ENCODE data around the gene CHST12.

DNA sequence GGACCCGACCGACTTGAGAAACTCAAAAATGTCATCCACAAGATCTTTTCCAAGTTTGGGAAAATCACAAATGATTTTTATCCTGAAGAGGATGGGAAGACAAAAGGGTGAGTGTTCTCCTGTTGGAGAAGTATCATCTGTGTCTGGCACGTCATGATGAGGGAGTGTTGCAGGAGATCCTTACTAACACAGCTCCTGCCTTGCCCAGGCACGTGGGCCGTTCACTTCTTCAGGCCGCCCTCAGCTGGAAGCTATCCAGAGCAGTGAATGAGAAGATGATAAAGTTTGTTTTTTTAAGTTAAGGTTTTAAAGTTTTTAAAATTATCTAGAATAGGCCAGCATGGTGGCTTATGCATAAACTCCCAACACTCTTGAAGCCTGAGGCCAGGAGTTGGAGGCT lies 42.6 kb upstream of the CHST12 start:
- no peak for TF ChIP-seq EZH2 (IDR thresholded peaks at IDR 0.05; ENCODE audit: borderline replicate concordance, control insufficient read depth, low read depth, low read length)
- no peak for TF ChIP-seq POLR2AphosphoS5 (IDR thresholded peaks at IDR 0.05; ENCODE audit: low read length)
- TF ChIP-seq CTCF (IDR thresholded peaks at IDR 0.05 in 2 of 3, conservative IDR thresholded peaks at IDR 0.05 in 1 of 3; ENCODE audit: control insufficient read depth in 2 of 3, extremely low read depth in 1 of 3, insufficient read depth in 1 of 3, low read depth in 3 of 3, low read length in 3 of 3), result no peak
- no peak for TF ChIP-seq MTA2 (IDR thresholded peaks at IDR 0.05; ENCODE audit: low read depth)
- TF ChIP-seq BCL11A (IDR thresholded peaks at IDR 0.05; ENCODE audit: low read depth, low read length), result no peak
- TF ChIP-seq CEBPB (IDR thresholded peaks at IDR 0.05; ENCODE audit: borderline replicate concordance in 1 of 2, low read depth in 2 of 2, low read length in 2 of 2), result no peak
- TF ChIP-seq MXI1 (IDR thresholded peaks at IDR 0.05; ENCODE audit: low read depth, low read length), result no peak
- no peak for TF ChIP-seq ZNF384 (IDR thresholded peaks at IDR 0.05; ENCODE audit: borderline replicate concordance, low read depth, low read length)
- no peak for TF ChIP-seq EP300 (IDR thresholded peaks at IDR 0.05; ENCODE audit: borderline replicate concordance in 1 of 2, control insufficient read depth in 1 of 2, low read depth in 2 of 2, low read length in 2 of 2)
- TF ChIP-seq MAX (IDR thresholded peaks at IDR 0.05; ENCODE audit: low read depth, low read length), result no peak
- TF ChIP-seq NR2C1 (IDR thresholded peaks at IDR 0.05), result no peak
- no peak for TF ChIP-seq SUPT20H (IDR thresholded peaks at IDR 0.05; ENCODE audit: borderline replicate concordance, control insufficient read depth, low read depth, low read length)
- no peak for TF ChIP-seq NR2F1 (conservative IDR thresholded peaks at IDR 0.05)
- no peak for TF ChIP-seq ZSCAN29 (IDR thresholded peaks at IDR 0.05)

Measured in GM12878 (cell line).